SK-N-SH (cell line): ENCODE results near the gene NAA20. TPM values are rescaled to one million over a fixed set of nuclear protein-coding genes. Genes with fewer than 3 reads are reported as not detected.

Experiments
- CTCF ChIA-PET: fragments of 300-600, 350-600 bp; formaldehyde crosslinking; extraction: SDS; loops from one replicate; lab custom pipeline; 2021; lab: Yijun Ruan, JAX
- POLR2A ChIA-PET: fragments of 350-600 bp; sonication (Branson Sonifier 250); formaldehyde crosslinking; extraction: SDS; loops from one replicate; lab custom pipeline; 2020; ENCODE audit warnings: antibody characterized with exemption, inconsistent platforms; lab: Yijun Ruan, JAX
- DNase-seq: peaks from one replicate; pipeline ENCODE4 v3.0.0; 2012
- H2AFZ ChIP-seq: fragments of 200-600 bp; sonication (generic); 2 replicates; pipeline ENCODE4 v1.8.1; 2016; ENCODE audit warnings: antibody characterized with exemption, mild to moderate bottlenecking, low read depth
- H3F3A ChIP-seq: fragments of 200-600 bp; sonication (generic); replicated peaks from 2 replicates; pipeline ENCODE3; 2016; ENCODE audit warnings: antibody characterized with exemption, mild to moderate bottlenecking; ENCODE audit not compliant: insufficient read depth
- H3K27ac ChIP-seq, 2 experiments: fragments of 200-500 bp in 1 of 2; fragments of 200-600 bp in 1 of 2; sonication (Bioruptor generic) in 1 of 2; sonication (generic), shearing (Covaris generic) in 1 of 2; 2 replicates each; pipeline versions ENCODE4 v1.5.1 to v1.6.1; 2014 to 2016; ENCODE audit warnings: low read depth in 2 of 2, inconsistent platforms in 1 of 2, low read length in 1 of 2, mild to moderate bottlenecking in 1 of 2, mixed read lengths in 1 of 2
- H3K27me3 ChIP-seq: fragments of 200-600 bp; sonication (generic), shearing (Covaris generic); 2 replicates; pipeline ENCODE4 v1.6.1; 2016; ENCODE audit warnings: mixed run types; ENCODE audit not compliant: insufficient read depth
- H3K36me3 ChIP-seq, 2 experiments: fragments of 200-500 bp in 1 of 2; fragments of 200-600 bp in 1 of 2; sonication (Bioruptor generic) in 1 of 2; sonication (generic) in 1 of 2; replicated peaks in 1 of 2; 2 replicates each; pipeline versions ENCODE3 to v1.5.1; 2014 to 2016; ENCODE audit warnings: low read length in 1 of 2, mild to moderate bottlenecking in 1 of 2; ENCODE audit not compliant: insufficient read depth in 2 of 2, control insufficient read depth in 1 of 2
- H3K4me1 ChIP-seq, 2 experiments: fragments of 200-500 bp in 1 of 2; fragments of 200-600 bp in 1 of 2; sonication (Bioruptor generic) in 1 of 2; sonication (generic), shearing (Covaris generic) in 1 of 2; 2 replicates each; pipeline versions ENCODE4 v1.5.1 to v1.6.1; 2014 to 2016; ENCODE audit warnings: low read depth in 1 of 2, low read length in 1 of 2, mixed run types in 1 of 2; ENCODE audit not compliant: insufficient read depth in 2 of 2, control insufficient read depth in 1 of 2
- H3K4me2 ChIP-seq: fragments of 200-600 bp; sonication (generic), shearing (Covaris generic); 2 replicates; pipeline ENCODE4 v1.6.1; 2017; ENCODE audit warnings: mixed run types
- H3K4me3 ChIP-seq, 2 experiments: fragments of 200-500 bp in 1 of 2; fragments of 200-600 bp in 1 of 2; sonication (Bioruptor generic) in 1 of 2; sonication (generic), shearing (Covaris generic) in 1 of 2; 2 replicates each; pipeline versions ENCODE4 v1.5.1 to v1.8.1; 2014 to 2016; ENCODE audit warnings: low read depth in 2 of 2, inconsistent platforms in 1 of 2, low read length in 1 of 2, mild to moderate bottlenecking in 1 of 2, mixed read lengths in 1 of 2, moderate library complexity in 1 of 2
- H3K79me2 ChIP-seq: fragments of 200-600 bp; sonication (generic); 2 replicates; pipeline ENCODE4 v1.8.1; 2017; ENCODE audit warnings: mild to moderate bottlenecking; ENCODE audit not compliant: insufficient read depth
- H3K9ac ChIP-seq: fragments of 200-600 bp; sonication (generic); 2 replicates; pipeline ENCODE4 v1.6.1; 2017; ENCODE audit warnings: mixed run types
- H3K9me2 ChIP-seq: fragments of 200-600 bp; sonication (generic); 2 replicates; pipeline ENCODE4 v1.6.1; 2017; ENCODE audit warnings: mixed run types
- H3K9me3 ChIP-seq: fragments of 200-600 bp; sonication (generic); 2 replicates; pipeline ENCODE4 v1.6.1; 2017; ENCODE audit warnings: mixed run types, mild to moderate bottlenecking, moderate library complexity
- H4K20me1 ChIP-seq: fragments of 200-600 bp; sonication (generic); 2 replicates; pipeline ENCODE4 v1.6.1; 2017; ENCODE audit warnings: mild to moderate bottlenecking, mixed run types; ENCODE audit not compliant: insufficient read depth
- EP300 ChIP-seq, 2 experiments: IDR thresholded peaks; 2 replicates each; pipeline versions ENCODE4 v1.4.0 to v1.6.1; 2012; ENCODE audit warnings: borderline replicate concordance in 1 of 2, low read depth in 1 of 2, low read length in 1 of 2
- EZH2phosphoT487 ChIP-seq: fragments of 200-600 bp; sonication (generic); IDR thresholded peaks from 2 replicates; pipeline ENCODE4 v1.6.1; 2017; ENCODE audit warnings: low read depth, mixed run types, mild to moderate bottlenecking, antibody characterized with exemption, moderate library complexity, borderline replicate concordance
- FOSL2 ChIP-seq: IDR thresholded peaks from 2 replicates; pipeline ENCODE4 v1.4.0; 2012; ENCODE audit warnings: low read depth, mild to moderate bottlenecking, moderate library complexity, borderline replicate concordance
- FOXJ3 ChIP-seq: sonication (generic); formaldehyde crosslinking; IDR thresholded peaks from 2 replicates; pipeline ENCODE4 v1.5.1; 2020; ENCODE audit warnings: mild to moderate bottlenecking, missing genetic modification reagents
- FOXM1 ChIP-seq: IDR thresholded peaks from 2 replicates; pipeline ENCODE4 v1.4.0; 2012; ENCODE audit warnings: low read depth, mild to moderate bottlenecking
- GABPA ChIP-seq: IDR thresholded peaks from 2 replicates; pipeline ENCODE4 v1.4.0; 2012; ENCODE audit warnings: low read depth, mild to moderate bottlenecking
- GATA2 ChIP-seq: sonication (generic); formaldehyde crosslinking; IDR thresholded peaks from 2 replicates; pipeline ENCODE4 v1.5.0; 2020; ENCODE audit warnings: mild to moderate bottlenecking, missing genetic modification reagents
- MXI1 ChIP-seq: IDR thresholded peaks from 2 replicates; pipeline ENCODE4 v1.6.1; 2012; ENCODE audit warnings: mild to moderate bottlenecking, low read depth, low read length, improper control_type of control experiment
- NFIC ChIP-seq: IDR thresholded peaks from 2 replicates; pipeline ENCODE4 v1.4.0; 2012; ENCODE audit warnings: borderline replicate concordance
- NRF1 ChIP-seq: IDR thresholded peaks from 2 replicates; pipeline ENCODE4 v1.6.1; 2012; ENCODE audit warnings: low read depth, mild to moderate bottlenecking, low read length
- POLR2AphosphoS5 ChIP-seq: IDR thresholded peaks from 2 replicates; pipeline ENCODE4 v1.6.1; 2012; ENCODE audit warnings: low read depth, low read length
- RFX5 ChIP-seq: IDR thresholded peaks from 2 replicates; pipeline ENCODE4 v1.6.1; 2012; ENCODE audit warnings: mild to moderate bottlenecking, improper control_type of control experiment, low read length
- RXRA ChIP-seq: IDR thresholded peaks from 2 replicates; pipeline ENCODE4 v1.4.0; 2012; ENCODE audit warnings: low read depth, mild to moderate bottlenecking, borderline replicate concordance
- SIN3A ChIP-seq: IDR thresholded peaks from 2 replicates; pipeline ENCODE4 v1.6.1; 2012; ENCODE audit warnings: low read depth, mild to moderate bottlenecking, low read length, moderate library complexity, borderline replicate concordance
- SMC3 ChIP-seq: IDR thresholded peaks from 2 replicates; pipeline ENCODE4 v1.6.1; 2012; ENCODE audit warnings: low read depth, low read length, improper control_type of control experiment
- TEAD4 ChIP-seq: IDR thresholded peaks from 2 replicates; pipeline ENCODE4 v1.4.0; 2012; ENCODE audit warnings: mild to moderate bottlenecking, borderline replicate concordance; ENCODE audit not compliant: insufficient read depth
- YY1 ChIP-seq: IDR thresholded peaks from 2 replicates; pipeline ENCODE4 v1.4.0; 2012; ENCODE audit warnings: low read depth, mild to moderate bottlenecking
- WGBS: methylation state at CpG from one replicate; pipeline ENCODE4 v1.1.6; 2017; ENCODE audit warnings: low lambda C conversion rate; 5-methylcytosine and 5-hydroxymethylcytosine counted together
- polyA plus RNA-seq, 3 experiments: library from polyadenylated mRNA; depleted of rRNA; stranded (reverse); fragments of >200 nt; gene quantifications; 2 replicates each; pipeline ENCODE4 v1.2.3, GENCODE V29; 2012
- TF ChIP-seq, protein P1 (sequence below): fragments of 150-350 bp; IDR thresholded peaks from 2 replicates; pipeline ENCODE4 v1.6.1; 2016; ENCODE audit warnings: mild to moderate bottlenecking, low read depth, low read length
- TF ChIP-seq, protein P2 (sequence below): IDR thresholded peaks from 2 replicates; pipeline ENCODE4; 2012
- TF ChIP-seq, protein P3 (sequence below): fragments of 200-600 bp; sonication (generic); IDR thresholded peaks from 2 replicates; pipeline ENCODE4 v1.6.1; 2017; ENCODE audit warnings: antibody characterized with exemption, mild to moderate bottlenecking, moderate library complexity
- TF ChIP-seq, protein P4 (sequence below): IDR thresholded peaks from 2 replicates; pipeline ENCODE4 v1.4.0; 2012; ENCODE audit warnings: low read depth, borderline replicate concordance

The NAA20 gene
- polyA plus RNA-seq, 1 of the 3 experiments (the other 2 are of a cell fraction) = 85.0 TPM

DNA sequence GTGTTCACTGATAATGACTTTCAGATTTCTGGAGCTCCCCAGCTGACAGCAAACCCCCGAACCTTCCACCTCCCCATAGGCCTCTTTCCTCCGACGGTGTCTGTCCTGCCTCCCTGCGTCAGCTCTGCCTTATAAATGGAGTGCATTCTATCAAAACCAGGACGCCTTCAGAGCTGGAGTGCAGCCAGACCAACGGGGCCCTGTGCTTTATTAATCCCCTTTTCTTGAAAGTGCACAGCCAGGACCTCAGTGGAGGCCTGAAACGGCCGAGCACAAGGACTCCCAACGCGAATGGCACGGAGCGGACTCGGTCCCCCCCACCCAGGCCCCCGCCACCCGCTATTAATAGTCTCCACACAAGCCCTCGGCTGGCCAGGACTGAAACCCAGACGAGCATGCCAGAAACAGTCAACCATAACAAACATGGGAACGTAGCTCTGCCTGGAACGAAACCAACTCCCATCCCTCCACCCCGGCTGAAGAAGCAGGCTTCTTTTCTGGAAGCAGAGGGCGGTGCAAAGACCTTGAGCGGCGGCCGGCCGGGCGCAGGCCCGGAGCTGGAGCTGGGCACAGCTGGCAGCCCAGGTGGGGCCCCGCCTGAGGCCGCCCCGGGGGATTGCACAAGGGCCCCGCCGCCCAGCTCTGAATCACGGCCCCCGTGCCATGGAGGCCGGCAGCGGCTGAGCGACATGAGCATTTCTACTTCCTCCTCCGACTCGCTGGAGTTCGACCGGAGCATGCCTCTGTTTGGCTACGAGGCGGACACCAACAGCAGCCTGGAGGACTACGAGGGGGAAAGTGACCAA, 42.3 kb upstream of the NAA20 start (continued):
- no peak for TF ChIP-seq POLR2AphosphoS5
- 0 out of 2 replicates have a peak, but pooled peaks have one; percentile 21 for TF ChIP-seq TEAD4
- no peak for TF ChIP-seq GABPA
- TF ChIP-seq EZH2phosphoT487 = no peak
- TF ChIP-seq, protein P1, sequence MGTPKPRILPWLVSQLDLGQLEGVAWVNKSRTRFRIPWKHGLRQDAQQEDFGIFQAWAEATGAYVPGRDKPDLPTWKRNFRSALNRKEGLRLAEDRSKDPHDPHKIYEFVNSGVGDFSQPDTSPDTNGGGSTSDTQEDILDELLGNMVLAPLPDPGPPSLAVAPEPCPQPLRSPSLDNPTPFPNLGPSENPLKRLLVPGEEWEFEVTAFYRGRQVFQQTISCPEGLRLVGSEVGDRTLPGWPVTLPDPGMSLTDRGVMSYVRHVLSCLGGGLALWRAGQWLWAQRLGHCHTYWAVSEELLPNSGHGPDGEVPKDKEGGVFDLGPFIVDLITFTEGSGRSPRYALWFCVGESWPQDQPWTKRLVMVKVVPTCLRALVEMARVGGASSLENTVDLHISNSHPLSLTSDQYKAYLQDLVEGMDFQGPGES = no peak
- TF ChIP-seq, all 33 proteins: peak for 6

DNA sequence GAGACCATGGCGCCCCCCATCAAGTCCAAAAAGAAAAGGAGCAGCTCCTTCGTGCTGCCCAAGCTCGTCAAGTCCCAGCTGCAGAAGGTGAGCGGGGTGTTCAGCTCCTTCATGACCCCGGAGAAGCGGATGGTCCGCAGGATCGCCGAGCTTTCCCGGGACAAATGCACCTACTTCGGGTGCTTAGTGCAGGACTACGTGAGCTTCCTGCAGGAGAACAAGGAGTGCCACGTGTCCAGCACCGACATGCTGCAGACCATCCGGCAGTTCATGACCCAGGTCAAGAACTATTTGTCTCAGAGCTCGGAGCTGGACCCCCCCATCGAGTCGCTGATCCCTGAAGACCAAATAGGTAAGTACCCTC, 41.7 kb upstream of the NAA20 start:
- H3K9ac ChIP-seq = peak overlapping the region; percentile 52; the same call in 1 of the 2 replicates
- peaks cover 32% of the 10 kb centered on the region; the same call in 1 of the 2 replicates for H3K79me2 ChIP-seq
- POLR2A ChIA-PET = no interaction called here
- no peaks in the 10 kb centered on the region for H3K9me2 ChIP-seq
- WGBS = 64% methylated on average over 7 of the region's 18 CpGs
- TF ChIP-seq FOXJ3 (no peak), FOSL2 (no peak), EZH2phosphoT487 (no peak), GABPA (no peak), TEAD4 (no peak), SIN3A (no peak), NRF1 (no peak), FOXM1 (no peak), NFIC (no peak), RFX5 (no peak), RXRA (no peak), GATA2 (CRISPR knock-in tag) (no peak), YY1 (no peak), SMC3 (no peak), MXI1 (no peak), EP300 (IDR thresholded peaks at IDR 0.05; ENCODE audit: borderline replicate concordance in 1 of 2, low read depth in 1 of 2, low read length in 1 of 2) (no peak), POLR2AphosphoS5 (no peak)
- TF ChIP-seq, protein P2, sequence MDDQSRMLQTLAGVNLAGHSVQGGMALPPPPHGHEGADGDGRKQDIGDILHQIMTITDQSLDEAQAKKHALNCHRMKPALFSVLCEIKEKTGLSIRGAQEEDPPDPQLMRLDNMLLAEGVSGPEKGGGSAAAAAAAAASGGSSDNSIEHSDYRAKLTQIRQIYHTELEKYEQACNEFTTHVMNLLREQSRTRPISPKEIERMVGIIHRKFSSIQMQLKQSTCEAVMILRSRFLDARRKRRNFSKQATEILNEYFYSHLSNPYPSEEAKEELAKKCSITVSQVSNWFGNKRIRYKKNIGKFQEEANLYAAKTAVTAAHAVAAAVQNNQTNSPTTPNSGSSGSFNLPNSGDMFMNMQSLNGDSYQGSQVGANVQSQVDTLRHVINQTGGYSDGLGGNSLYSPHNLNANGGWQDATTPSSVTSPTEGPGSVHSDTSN = no peak
- TF ChIP-seq, protein P3, sequence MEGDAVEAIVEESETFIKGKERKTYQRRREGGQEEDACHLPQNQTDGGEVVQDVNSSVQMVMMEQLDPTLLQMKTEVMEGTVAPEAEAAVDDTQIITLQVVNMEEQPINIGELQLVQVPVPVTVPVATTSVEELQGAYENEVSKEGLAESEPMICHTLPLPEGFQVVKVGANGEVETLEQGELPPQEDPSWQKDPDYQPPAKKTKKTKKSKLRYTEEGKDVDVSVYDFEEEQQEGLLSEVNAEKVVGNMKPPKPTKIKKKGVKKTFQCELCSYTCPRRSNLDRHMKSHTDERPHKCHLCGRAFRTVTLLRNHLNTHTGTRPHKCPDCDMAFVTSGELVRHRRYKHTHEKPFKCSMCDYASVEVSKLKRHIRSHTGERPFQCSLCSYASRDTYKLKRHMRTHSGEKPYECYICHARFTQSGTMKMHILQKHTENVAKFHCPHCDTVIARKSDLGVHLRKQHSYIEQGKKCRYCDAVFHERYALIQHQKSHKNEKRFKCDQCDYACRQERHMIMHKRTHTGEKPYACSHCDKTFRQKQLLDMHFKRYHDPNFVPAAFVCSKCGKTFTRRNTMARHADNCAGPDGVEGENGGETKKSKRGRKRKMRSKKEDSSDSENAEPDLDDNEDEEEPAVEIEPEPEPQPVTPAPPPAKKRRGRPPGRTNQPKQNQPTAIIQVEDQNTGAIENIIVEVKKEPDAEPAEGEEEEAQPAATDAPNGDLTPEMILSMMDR = no peak
- TF ChIP-seq, protein P4, sequence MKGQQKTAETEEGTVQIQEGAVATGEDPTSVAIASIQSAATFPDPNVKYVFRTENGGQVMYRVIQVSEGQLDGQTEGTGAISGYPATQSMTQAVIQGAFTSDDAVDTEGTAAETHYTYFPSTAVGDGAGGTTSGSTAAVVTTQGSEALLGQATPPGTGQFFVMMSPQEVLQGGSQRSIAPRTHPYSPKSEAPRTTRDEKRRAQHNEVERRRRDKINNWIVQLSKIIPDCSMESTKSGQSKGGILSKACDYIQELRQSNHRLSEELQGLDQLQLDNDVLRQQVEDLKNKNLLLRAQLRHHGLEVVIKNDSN = no peak
- CTCF ChIA-PET = interaction anchor here (0.9 to 1.4 kb wide), 6 partner anchors 14 to 191 kb away, joined by 3 to 5 read pairs (median 4); no protein-coding TSS in a partner anchor
- H3K4me1 ChIP-seq = peaks cover 21 to 31% of the 10 kb centered on the region in 2 experiments; a peak in 3 of 4 replicates
- H2AFZ ChIP-seq = no peak overlapping the region
- peaks cover 0 to 4% of the 10 kb centered on the region in 2 experiments for H3K36me3 ChIP-seq
- peak overlapping the region; percentile 82 to 84 for H3K27ac ChIP-seq
- no peaks in the 10 kb centered on the region for H3K9me3 ChIP-seq
- H3K27me3 ChIP-seq = no peaks in the 10 kb centered on the region
- H3K4me2 ChIP-seq = peak overlapping the region; percentile 75; the same call in 1 of the 2 replicates
- H4K20me1 ChIP-seq = no peaks in the 10 kb centered on the region
- peaks cover 22% of the 10 kb centered on the region for H3F3A ChIP-seq
- DNase-seq = no peak
- H3K4me3 ChIP-seq = peak overlapping the region; percentile 23 to 35; a peak in 2 of 4 replicates
